CD4-positive, alpha-beta T cell (primary cell): ENCODE measurements around the gene TPBGL. TPM values are rescaled to one million over a fixed set of nuclear protein-coding genes. Genes with fewer than 3 reads are reported as not detected.

Experiments used
- ATAC-seq: fragments of 200-7000 bp; cut with Tn5 transposase; one replicate; pipeline ENCODE4 v1.10.0; 2022; ENCODE audit warnings: mild to moderate bottlenecking; ENCODE audit not compliant: poor library complexity
- CTCF ChIA-PET: fragments of 350-600 bp; sonication (Branson Sonifier 250); formaldehyde crosslinking; loops from one replicate; lab custom pipeline; 2021; ENCODE audit warnings: antibody characterized with exemption, inconsistent platforms; lab: Charles Lee
- POLR2A ChIA-PET: fragments of 350-600 bp; sonication (Branson Sonifier 250); formaldehyde crosslinking; loops from one replicate; lab custom pipeline; 2021; ENCODE audit warnings: antibody characterized with exemption, inconsistent platforms; lab: Charles Lee
- DNase-seq, 14 experiments: peaks; one replicate each; pipeline ENCODE4 v3.0.0-alpha.2; 2013 to 2020; ENCODE audit warnings: mixed read lengths in 2 of 14
- H3K27ac ChIP-seq, 2 donors: one replicate each; pipeline versions ENCODE4 v1.5.1 to v1.7.0; 2013; ENCODE audit warnings: low read length in 2 of 2, low read depth in 1 of 2, mild to moderate bottlenecking in 1 of 2
- H3K27me3 ChIP-seq, 2 experiments: 1 replicate in 1 of 2; 2 replicates in 1 of 2; pipeline versions ENCODE4 v1.6.1 to v1.7.0; 2013; ENCODE audit warnings: low read length in 2 of 2, control low read depth in 1 of 2, mild to moderate bottlenecking in 1 of 2, moderate library complexity in 1 of 2; ENCODE audit not compliant: insufficient read depth in 2 of 2, control insufficient read depth in 1 of 2
- H3K36me3 ChIP-seq: one replicate; pipeline ENCODE4 v1.6.1; 2013; ENCODE audit warnings: low read length, control low read depth; ENCODE audit not compliant: insufficient read depth
- H3K4me1 ChIP-seq: one replicate; pipeline ENCODE4 v1.6.1; 2013; ENCODE audit warnings: low read length, control low read depth; ENCODE audit not compliant: insufficient read depth
- H3K4me3 ChIP-seq: one replicate; pipeline ENCODE4 v1.5.1; 2013; ENCODE audit warnings: mild to moderate bottlenecking, low read length, moderate library complexity
- H3K9me3 ChIP-seq, 2 experiments: 1 replicate in 1 of 2; 2 replicates in 1 of 2; pipeline versions ENCODE4 v1.6.1 to v1.7.0; 2013; ENCODE audit warnings: low read length in 2 of 2, mild to moderate bottlenecking in 2 of 2, control low read depth in 1 of 2, moderate library complexity in 1 of 2; ENCODE audit not compliant: control insufficient read depth in 1 of 2, insufficient read depth in 1 of 2
- H3K27ac Mint-ChIP-seq: one replicate; pipeline ENCODE4 v1.8.0; 2020; ENCODE audit warnings: mixed read lengths
- H3K27me3 Mint-ChIP-seq: one replicate; pipeline ENCODE4 v1.8.0; 2021; ENCODE audit warnings: mixed read lengths
- H3K36me3 Mint-ChIP-seq: one replicate; pipeline ENCODE4 v1.8.0; 2021; ENCODE audit warnings: low read depth, mixed read lengths
- H3K4me1 Mint-ChIP-seq: one replicate; pipeline ENCODE4 v1.8.0; 2021; ENCODE audit warnings: low read depth, mixed read lengths
- H3K4me3 Mint-ChIP-seq: one replicate; pipeline ENCODE4 v1.8.0; 2020; ENCODE audit warnings: mild to moderate bottlenecking, mixed read lengths
- H3K9me3 Mint-ChIP-seq: one replicate; pipeline ENCODE4 v1.8.0; 2020; ENCODE audit warnings: mixed read lengths
- CTCF ChIP-seq: fragments of 200-600 bp; IDR thresholded peaks from one replicate; pipeline ENCODE4 v1.8.0; 2022; ENCODE audit warnings: antibody characterized with exemption, mild to moderate bottlenecking
- intact Hi-C, 2 experiments: fragments of 100-400 bp; cut with DNase I in 1 of 2; cut with micrococcal nuclease in 1 of 2; formaldehyde crosslinking; loops; one replicate each; pipeline versions ENCODE4 v1.15.1 to v1.9.0; 2023 to 2025; cut with DNase I, micrococcal nuclease
- total RNA-seq, 174 experiments: library from RNA in 2 of 174; stranded (reverse) in 2 of 174; gene quantifications; one replicate each; pipeline ENCODE4 v1.2.3 and lab custom pipeline; 2021 to 2026

TPBGL gene
- total RNA-seq, 2 experiments from 2014 or later, result 0.78 to 0.80 TPM

- ChIA-PET POLR2A (no interaction called here), CTCF (no interaction called here)
- TF ChIP-seq CTCF, result no peak
- H3K27me3 ChIP-seq, result peaks cover 0 to 2% of the 10 kb centered on the region in 2 experiments
- intact Hi-C loops, result no loop called here
- no peak for ATAC-seq
- H3K9me3 Mint-ChIP-seq, result no peaks in the 10 kb centered on the region
- H3K27ac ChIP-seq, result no peak overlapping the region
- H3K36me3 Mint-ChIP-seq, result no peaks in the 10 kb centered on the region
- DNase-seq, result no peak
- no peaks in the 10 kb centered on the region for H3K36me3 ChIP-seq
- H3K27ac Mint-ChIP-seq, result no peak overlapping the region
- no peaks in the 10 kb centered on the region for H3K4me1 ChIP-seq
- H3K27me3 Mint-ChIP-seq, result peaks cover 3% of the 10 kb centered on the region
- H3K4me1 Mint-ChIP-seq, result no peaks in the 10 kb centered on the region
- H3K4me3 ChIP-seq, result no peak overlapping the region
- H3K9me3 ChIP-seq, result no peaks in the 10 kb centered on the region
- H3K4me3 Mint-ChIP-seq, result no peak overlapping the region
Observed at GRCh38 chr11:75201771-75202170, 38.8 kb upstream of the TPBGL start.

- Histone ChIP-seq H3K27ac (no peak overlapping the region), H3K27me3 (peaks cover 0 to 4% of the 10 kb centered on the region in 2 experiments), H3K4me1 (no peaks in the 10 kb centered on the region), H3K9me3 (no peaks in the 10 kb centered on the region), H3K4me3 (no peak overlapping the region), H3K36me3 (no peaks in the 10 kb centered on the region)
- Mint-ChIP-seq H3K4me3 (no peak overlapping the region), H3K27ac (no peak overlapping the region), H3K9me3 (no peaks in the 10 kb centered on the region), H3K4me1 (no peaks in the 10 kb centered on the region), H3K36me3 (no peaks in the 10 kb centered on the region), H3K27me3 (peaks cover 3% of the 10 kb centered on the region)
- DNase-seq, result no peak
- intact Hi-C loops, result no loop called here
- CTCF ChIA-PET, result no interaction called here
- POLR2A ChIA-PET, result no interaction called here
- no peak for TF ChIP-seq CTCF
- ATAC-seq, result no peak
Observed at GRCh38 chr11:75202195-75202594, 38.4 kb upstream of the TPBGL start.

GRCh38 chr11:75203138-75203537 is 37.4 kb upstream of the TPBGL start:
- ChIA-PET CTCF (no interaction called here), POLR2A (no interaction called here)
- Histone ChIP-seq H3K4me3 (no peak overlapping the region), H3K27me3 (peaks cover 2 to 9% of the 10 kb centered on the region in 2 experiments), H3K27ac (no peak overlapping the region), H3K36me3 (no peaks in the 10 kb centered on the region), H3K9me3 (no peaks in the 10 kb centered on the region), H3K4me1 (no peaks in the 10 kb centered on the region)
- ATAC-seq (no peak), DNase-seq (no peak)
- no peaks in the 10 kb centered on the region for H3K9me3 Mint-ChIP-seq
- intact Hi-C loops, result no loop called here
- no peak overlapping the region for H3K4me3 Mint-ChIP-seq
- no peak overlapping the region for H3K27ac Mint-ChIP-seq
- no peaks in the 10 kb centered on the region for H3K4me1 Mint-ChIP-seq
- no peak for TF ChIP-seq CTCF
- no peaks in the 10 kb centered on the region for H3K36me3 Mint-ChIP-seq
- H3K27me3 Mint-ChIP-seq, result peaks cover 3% of the 10 kb centered on the region
